GM06990 (cell line): ENCODE measurements around the gene FRMD5.

Experiments
- DNase-seq: peaks from one replicate; pipeline ENCODE4 v3.0.0-alpha.2; 2011; ENCODE audit not compliant: insufficient read length; ENCODE audit errors: extremely low read depth
- H3K27me3 ChIP-seq: replicated peaks from 2 replicates; pipeline ENCODE4 v1.6.0; 2011; ENCODE audit warnings: low read length; ENCODE audit not compliant: control insufficient read depth, insufficient read depth
- H3K36me3 ChIP-seq: 2 replicates; pipeline ENCODE4 v1.5.1; 2011; ENCODE audit warnings: low read length; ENCODE audit not compliant: control insufficient read depth, insufficient read depth
- H3K4me3 ChIP-seq: replicated peaks from 2 replicates; pipeline ENCODE4 v1.5.1; 2011; ENCODE audit warnings: low read depth, mild to moderate bottlenecking, control low read depth, low read length
- CTCF ChIP-seq: IDR thresholded peaks from 2 replicates; pipeline ENCODE4 v1.5.1; 2011; ENCODE audit warnings: low read length, control low read depth, mild to moderate bottlenecking, inconsistent platforms; ENCODE audit not compliant: insufficient read depth, poor library complexity, severe bottlenecking

The FRMD5 gene

GRCh38 chr15:44093836-44094235 lies 101.2 kb downstream of the FRMD5 start:
- Histone ChIP-seq H3K4me3 (no peak overlapping the region), H3K27me3 (no peaks in the 10 kb centered on the region), H3K36me3 (no peaks in the 10 kb centered on the region)
- TF ChIP-seq CTCF: no peak
- no peak for DNase-seq

- H3K36me3 ChIP-seq: no peaks in the 10 kb centered on the region
- H3K4me3 ChIP-seq: no peak overlapping the region
- H3K27me3 ChIP-seq: no peaks in the 10 kb centered on the region
- no peak for DNase-seq
- no peak for TF ChIP-seq CTCF
These were observed 102.8 kb downstream of the FRMD5 start for GRCh38 chr15:44092221-44092620.

- Histone ChIP-seq H3K27me3 (no peaks in the 10 kb centered on the region), H3K4me3 (no peak overlapping the region), H3K36me3 (no peaks in the 10 kb centered on the region)
- TF ChIP-seq CTCF: no peak
- DNase-seq: no peak
These were observed 107.2 kb downstream of the FRMD5 start for GRCh38 chr15:44087578-44088465.

- Histone ChIP-seq H3K27me3 (no peaks in the 10 kb centered on the region), H3K36me3 (no peaks in the 10 kb centered on the region), H3K4me3 (no peak overlapping the region)
- no peak for DNase-seq
- TF ChIP-seq CTCF: no peak
These were observed 110.3 kb downstream of the FRMD5 start for GRCh38 chr15:44084770-44085169.

- no peak overlapping the region for H3K4me3 ChIP-seq
- H3K36me3 ChIP-seq: no peaks in the 10 kb centered on the region
- TF ChIP-seq CTCF: no peak
- H3K27me3 ChIP-seq: no peaks in the 10 kb centered on the region
- DNase-seq: no peak
These were observed 110.9 kb downstream of the FRMD5 start for GRCh38 chr15:44084171-44084570.
